Astrocyte of the cerebellum (primary cell): ENCODE data around the gene KIRREL3.

ENCODE experiments used
- DNase-seq: peaks from one replicate; pipeline ENCODE4 v3.0.0-alpha.2; 2011; ENCODE audit warnings: low read depth
- H3K4me3 ChIP-seq: 2 replicates; pipeline ENCODE4 v1.5.1; 2011; ENCODE audit warnings: mild to moderate bottlenecking, low read depth, low read length, moderate library complexity
- in situ Hi-C: cut with HindIII; loops from 2 replicates; pipeline ENCODE4 v1.10.0; 2017; ENCODE audit warnings: low sequenced_read_pairs
- TF ChIP-seq, protein P1 (sequence below): IDR thresholded peaks from 2 replicates; pipeline ENCODE4 v1.5.1; 2012; ENCODE audit warnings: low read length, low read depth, moderate library complexity, mild to moderate bottlenecking; ENCODE audit errors: missing control alignments

Gene KIRREL3

GRCh38 chr11:127037596-127037995 is 37.0 kb upstream of the KIRREL3 start:
- no peak for DNase-seq
- TF ChIP-seq, protein P1, sequence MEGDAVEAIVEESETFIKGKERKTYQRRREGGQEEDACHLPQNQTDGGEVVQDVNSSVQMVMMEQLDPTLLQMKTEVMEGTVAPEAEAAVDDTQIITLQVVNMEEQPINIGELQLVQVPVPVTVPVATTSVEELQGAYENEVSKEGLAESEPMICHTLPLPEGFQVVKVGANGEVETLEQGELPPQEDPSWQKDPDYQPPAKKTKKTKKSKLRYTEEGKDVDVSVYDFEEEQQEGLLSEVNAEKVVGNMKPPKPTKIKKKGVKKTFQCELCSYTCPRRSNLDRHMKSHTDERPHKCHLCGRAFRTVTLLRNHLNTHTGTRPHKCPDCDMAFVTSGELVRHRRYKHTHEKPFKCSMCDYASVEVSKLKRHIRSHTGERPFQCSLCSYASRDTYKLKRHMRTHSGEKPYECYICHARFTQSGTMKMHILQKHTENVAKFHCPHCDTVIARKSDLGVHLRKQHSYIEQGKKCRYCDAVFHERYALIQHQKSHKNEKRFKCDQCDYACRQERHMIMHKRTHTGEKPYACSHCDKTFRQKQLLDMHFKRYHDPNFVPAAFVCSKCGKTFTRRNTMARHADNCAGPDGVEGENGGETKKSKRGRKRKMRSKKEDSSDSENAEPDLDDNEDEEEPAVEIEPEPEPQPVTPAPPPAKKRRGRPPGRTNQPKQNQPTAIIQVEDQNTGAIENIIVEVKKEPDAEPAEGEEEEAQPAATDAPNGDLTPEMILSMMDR = no peak
- H3K4me3 ChIP-seq = no peak overlapping the region
- in situ Hi-C loops = no loop called here

DNA sequence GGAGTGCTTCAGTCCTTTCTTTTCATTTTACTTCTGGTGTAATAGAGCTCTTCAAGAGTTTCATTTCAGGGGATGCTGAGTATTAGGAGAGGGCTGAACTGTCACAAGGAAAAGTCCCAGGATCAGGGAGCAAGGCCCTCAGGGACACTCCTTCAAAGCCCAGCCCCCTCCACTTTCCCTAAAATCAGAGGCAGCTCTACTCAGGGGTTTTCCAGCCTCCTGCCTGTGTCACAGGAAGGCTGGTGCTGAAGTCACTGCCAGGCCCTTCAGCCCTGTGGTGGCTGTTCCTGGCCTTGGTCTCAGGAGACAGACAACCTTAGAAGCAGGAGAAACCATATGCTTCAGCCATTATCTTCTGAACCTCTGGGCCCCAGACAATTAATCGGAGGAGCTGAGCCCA is 36.4 kb upstream of the KIRREL3 start:
- in situ Hi-C loops = no loop called here
- TF ChIP-seq, protein P1 = no peak
- DNase-seq = no peak
- no peak overlapping the region for H3K4me3 ChIP-seq

- no peak overlapping the region for H3K4me3 ChIP-seq
- no peak for DNase-seq
- in situ Hi-C loops = no loop called here
- TF ChIP-seq, protein P1 = no peak
These were observed 35.3 kb upstream of the KIRREL3 start for GRCh38 chr11:127035824-127036223.

DNA sequence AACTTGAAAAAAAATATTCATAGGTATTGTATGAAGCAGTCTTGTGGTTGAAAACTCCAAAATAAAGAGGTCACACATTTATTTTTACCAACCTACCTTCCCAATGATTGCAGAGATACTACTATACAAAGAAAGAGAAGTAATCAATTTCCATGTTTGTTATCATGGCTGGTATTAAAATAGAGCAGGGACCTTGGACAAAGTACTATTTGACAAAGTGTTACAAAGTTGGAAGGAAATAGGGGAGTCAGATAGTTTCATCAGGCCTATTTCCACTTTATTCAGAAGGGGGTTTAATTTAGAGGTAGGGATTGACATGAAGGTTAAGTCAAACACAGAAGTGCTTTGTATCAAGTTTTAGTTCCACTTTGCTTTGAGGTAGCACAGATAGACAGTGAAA is 34.4 kb upstream of the KIRREL3 start:
- H3K4me3 ChIP-seq = no peak overlapping the region
- DNase-seq = no peak
- TF ChIP-seq, protein P1 = no peak
- in situ Hi-C loops = no loop called here

DNA sequence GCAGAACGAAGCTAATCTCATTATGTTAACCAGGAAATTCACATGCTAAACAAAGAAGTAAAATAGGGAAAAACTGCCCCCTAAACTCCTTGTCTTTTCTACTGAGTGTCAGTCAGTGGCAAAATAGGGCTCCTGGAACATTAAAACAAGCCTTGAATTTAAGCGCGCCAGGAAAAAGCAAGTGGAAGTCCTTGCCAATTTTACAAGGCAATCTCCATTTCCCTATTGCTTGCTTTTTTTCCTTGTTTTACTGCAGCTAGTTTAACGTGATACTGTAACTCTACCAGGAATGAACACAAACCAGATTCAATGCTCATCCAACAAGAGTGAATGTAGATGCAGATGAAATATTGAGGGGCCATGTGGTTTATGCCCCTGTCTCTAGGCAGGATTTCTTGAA is 28.1 kb upstream of the KIRREL3 start:
- no peak overlapping the region for H3K4me3 ChIP-seq
- TF ChIP-seq, protein P1 = no peak
- DNase-seq = no peak
- in situ Hi-C loops = no loop called here

- TF ChIP-seq, protein P1 = no peak
- in situ Hi-C loops = no loop called here
- H3K4me3 ChIP-seq = no peak overlapping the region
These were observed 27.2 kb upstream of the KIRREL3 start for GRCh38 chr11:127027789-127028188.

GRCh38 chr11:127027000-127027399 is 26.4 kb upstream of the KIRREL3 start:
- no peak for DNase-seq
- H3K4me3 ChIP-seq = no peak overlapping the region
- in situ Hi-C loops = no loop called here
- TF ChIP-seq, protein P1 = no peak

More at GRCh38 chr11:127027789-127028188, 27.2 kb upstream of the KIRREL3 start:
- no peak for DNase-seq
